Tibial nerve (tissue), 4 donors: Measurements from ENCODE around the gene ATP6AP1.

Experiments used
- CTCF ChIP-seq, 5 experiments: fragments of 200-600 bp in 3 of 5; fragments of 450-650 bp in 2 of 5; sonication (generic) in 3 of 5; IDR thresholded peaks; one replicate each; pipeline ENCODE4 v1.5.1; 2016 to 2019; ENCODE audit warnings: antibody characterized with exemption in 5 of 5, mild to moderate bottlenecking in 3 of 5, moderate library complexity in 2 of 5
- EP300 ChIP-seq, 2 donors: sonication (generic); formaldehyde crosslinking; IDR thresholded peaks; one replicate each; pipeline ENCODE4 v1.6.1; 2017; ENCODE audit warnings: antibody characterized with exemption in 2 of 2, mild to moderate bottlenecking in 1 of 2
- POLR2A ChIP-seq, 2 donors: fragments of 450-650 bp; IDR thresholded peaks; one replicate each; pipeline ENCODE4 v1.6.1; 2017; ENCODE audit warnings: antibody characterized with exemption in 2 of 2, mild to moderate bottlenecking in 2 of 2, moderate library complexity in 2 of 2

GRCh38 chrX:154467556-154467955 is 39.1 kb downstream of the ATP6AP1 start:
- TF ChIP-seq CTCF (IDR thresholded peaks at IDR 0.05), result no peak
- TF ChIP-seq POLR2A (IDR thresholded peaks at IDR 0.05), result no peak
- TF ChIP-seq EP300 (IDR thresholded peaks at IDR 0.05), result no peak
